GM19324 (cell line): ENCODE measurements around the gene POU5F2.

Source experiments
- ATAC-seq: cut with Tn5 transposase; IDR thresholded peaks from one replicate; pipeline ENCODE4 v1.9.1; 2021; ENCODE audit warnings: mild to moderate bottlenecking, moderate library complexity; ENCODE audit not compliant: unreplicated experiment, low FRiP score

Gene POU5F2

DNA sequence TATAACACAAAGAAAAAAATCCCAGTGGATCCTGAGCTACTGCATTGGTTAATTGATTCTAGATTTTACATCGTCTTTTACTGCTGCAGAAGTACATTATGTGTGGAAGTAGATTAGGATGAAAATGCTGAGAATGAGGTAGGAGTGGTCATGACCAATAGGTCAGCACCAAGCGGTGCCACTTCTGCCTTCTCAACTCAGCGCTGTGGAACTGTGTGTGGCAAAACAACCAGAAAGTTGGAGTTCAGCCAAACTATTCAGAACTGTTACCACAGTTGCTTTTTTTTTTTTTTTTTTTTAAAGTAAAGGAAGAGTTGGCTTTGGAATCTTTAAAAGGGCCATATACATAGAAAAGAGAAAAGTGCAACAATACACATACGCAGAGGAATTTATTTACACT, 24.2 kb downstream of the POU5F2 start:
- no peak for ATAC-seq

DNA sequence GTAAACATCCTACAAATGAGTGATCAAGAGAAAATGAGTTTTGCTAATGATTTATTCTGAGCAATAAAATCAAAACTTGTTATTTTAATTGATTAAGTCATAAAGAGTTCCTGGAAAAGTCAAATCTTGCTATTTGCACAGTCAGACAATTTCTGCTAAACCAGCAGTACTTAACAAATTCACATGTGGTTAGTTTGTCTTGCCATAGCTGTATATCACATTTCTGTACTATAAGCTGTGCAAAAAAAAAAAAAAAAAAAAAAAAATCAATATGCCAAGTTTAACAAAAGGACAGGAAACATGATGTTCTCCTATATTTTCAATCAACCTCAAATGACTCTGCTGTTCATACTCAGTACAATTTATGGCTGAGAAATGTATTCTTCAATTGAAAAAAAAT, 24.9 kb downstream of the POU5F2 start:
- ATAC-seq = no peak

DNA sequence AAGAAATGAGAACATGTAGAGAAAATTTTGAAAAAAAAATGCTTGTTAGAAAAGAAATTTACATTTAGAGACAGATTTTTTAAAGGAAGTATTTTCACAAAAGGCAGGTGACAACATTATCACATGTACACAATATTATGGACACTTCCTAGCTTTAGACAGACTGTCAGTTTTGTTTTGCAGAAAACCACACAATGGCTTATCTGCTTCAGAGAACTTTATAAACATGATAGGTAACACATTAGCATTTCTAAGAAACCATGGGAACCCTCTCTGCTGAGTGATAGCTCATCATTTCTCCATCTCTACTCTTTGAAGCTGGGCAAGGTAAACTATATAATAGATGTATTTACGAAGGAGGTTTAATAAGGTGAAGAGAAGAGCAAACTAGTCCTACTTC, 25.6 kb downstream of the POU5F2 start:
- ATAC-seq = no peak

DNA sequence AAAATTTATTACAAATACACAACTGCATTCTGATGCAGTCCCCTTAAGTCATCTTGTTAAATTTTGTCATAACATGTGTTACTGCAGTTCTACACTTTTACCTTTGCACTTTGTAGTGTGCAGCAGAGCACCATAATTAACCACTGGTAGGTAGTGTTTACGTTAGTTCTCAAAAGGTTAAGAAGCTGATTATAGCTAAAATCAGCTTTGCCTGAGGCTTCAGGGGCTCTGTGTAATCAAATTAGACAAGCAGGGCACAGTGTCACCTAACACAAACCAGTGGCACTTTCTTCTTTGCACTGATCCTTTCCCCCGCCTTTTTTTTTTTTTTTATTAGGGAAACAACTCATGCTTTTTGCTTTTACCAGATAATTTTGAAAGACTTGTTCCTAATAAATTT, 26.1 kb downstream of the POU5F2 start:
- ATAC-seq = no peak

DNA sequence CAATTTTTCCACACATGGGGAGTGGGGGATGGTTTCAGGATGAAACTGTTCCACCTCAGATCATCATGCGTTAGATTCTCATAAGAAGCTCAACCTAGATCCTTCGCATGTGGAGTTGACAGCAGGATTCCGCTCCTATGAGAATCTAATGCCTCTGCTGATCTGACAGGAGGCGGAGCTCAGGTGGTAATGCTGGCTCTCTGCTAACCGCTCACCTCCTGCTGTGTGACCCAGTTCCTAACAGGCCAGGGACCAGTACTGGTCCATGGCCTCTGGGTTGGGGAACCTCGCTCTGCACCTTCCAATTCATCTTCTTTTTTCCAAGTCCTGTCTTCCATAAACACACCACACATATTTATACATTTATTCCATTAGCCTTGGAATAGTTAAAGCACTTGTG, 33.0 kb downstream of the POU5F2 start:
- no peak for ATAC-seq

DNA sequence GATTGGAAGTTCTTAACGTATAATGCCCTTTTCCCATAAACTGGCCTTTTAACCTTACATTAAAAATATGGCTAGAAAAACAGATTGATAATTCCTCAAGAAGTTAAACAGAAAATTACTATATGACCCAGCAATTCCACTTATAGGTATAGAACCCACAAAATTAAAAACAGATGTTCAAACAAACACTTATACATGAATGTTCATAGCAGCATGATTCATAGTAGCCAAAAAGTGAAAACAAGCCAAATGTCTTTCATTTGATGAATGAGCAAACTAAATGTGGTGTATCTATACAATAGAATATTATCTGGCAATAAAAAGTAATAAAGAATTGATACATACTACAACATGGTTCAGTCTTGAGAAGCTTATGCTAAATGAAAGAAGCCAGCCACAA, 35.5 kb downstream of the POU5F2 start:
- ATAC-seq = no peak

DNA sequence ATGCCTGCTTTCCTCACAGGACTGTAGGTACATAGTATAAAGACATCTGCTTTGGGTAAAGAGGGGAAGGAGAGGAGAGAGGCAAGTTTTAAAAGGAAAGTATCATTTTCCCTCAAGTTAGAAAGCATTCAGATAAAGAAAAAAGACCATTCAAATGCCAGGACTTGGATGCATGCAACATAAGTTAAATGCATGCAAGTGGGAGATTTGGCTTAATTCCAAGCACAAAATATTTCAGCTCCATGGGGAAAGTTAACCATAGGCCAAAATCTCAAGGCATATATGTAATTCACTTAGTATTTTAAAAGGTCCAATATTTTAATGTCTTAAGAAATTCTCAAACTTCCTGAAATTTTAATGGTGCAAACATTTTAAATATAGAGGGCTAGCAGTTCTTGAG, 36.4 kb downstream of the POU5F2 start:
- no peak for ATAC-seq

DNA sequence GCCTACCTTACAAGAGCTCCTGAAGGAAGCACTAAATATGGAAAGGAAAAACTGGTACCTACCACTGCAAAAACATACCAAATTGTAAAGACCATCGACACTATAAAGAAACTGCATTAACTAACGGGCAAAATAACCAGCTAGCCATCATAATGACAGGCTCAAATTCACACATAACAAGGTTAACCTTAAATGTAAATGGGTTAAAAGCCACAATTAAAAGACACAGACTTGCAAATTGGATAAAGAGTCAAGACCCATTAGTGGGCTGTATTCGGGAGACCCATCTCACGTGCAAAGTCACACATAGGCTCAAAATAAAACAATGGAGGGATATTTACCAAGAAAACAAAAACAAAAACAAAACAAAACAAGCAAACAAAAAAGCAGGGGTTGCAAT, 49.4 kb downstream of the POU5F2 start:
- ATAC-seq = no peak
